Cardiac muscle cell (in vitro differentiated cells and primary cell): ENCODE results near the gene GCK. TPM values are rescaled to one million over a fixed set of nuclear protein-coding genes. Genes with fewer than 3 reads are reported as not detected.
A peak's percentile ranks its signal among the peaks of the same experiment; 100 is the strongest.

Experiments used
- DNase-seq, 2 donors: peaks; one replicate each; pipeline versions ENCODE4 v3.0.0 to v3.0.0-alpha.2; 2010 to 2017; ENCODE audit warnings: low read depth in 1 of 2, low spot score in 1 of 2
- H3K27ac ChIP-seq: fragments of 200-600 bp; sonication (generic); 2 replicates; pipeline ENCODE4 v1.5.1; 2016
- H3K27me3 ChIP-seq: fragments of 200-600 bp; sonication (generic); 2 replicates; pipeline ENCODE4 v1.6.0; 2016; ENCODE audit warnings: control low read depth
- H3K36me3 ChIP-seq: fragments of 200-600 bp; sonication (generic); 2 replicates; pipeline ENCODE4 v1.5.1; 2016; ENCODE audit warnings: control low read depth
- H3K4me1 ChIP-seq: fragments of 200-600 bp; sonication (generic); 2 replicates; pipeline ENCODE4 v1.8.1; 2017; ENCODE audit warnings: low read depth, mild to moderate bottlenecking, mixed run types
- H3K4me3 ChIP-seq: fragments of 200-600 bp; sonication (generic); 2 replicates; pipeline ENCODE4 v1.5.1; 2016; ENCODE audit warnings: mild to moderate bottlenecking
- H3K9me3 ChIP-seq: fragments of 200-600 bp; sonication (generic); 2 replicates; pipeline ENCODE4 v1.5.1; 2017; ENCODE audit warnings: low read depth, mild to moderate bottlenecking, control low read depth
- polyA plus RNA-seq: library from polyadenylated mRNA; unstranded; fragments of >200 nt; fragmentation: Nextera tagmentation; extraction: Ambion mirVana; gene quantifications from 2 replicates; pipeline ENCODE4 v1.2.1, GENCODE V29; 2016
- total RNA-seq: library from RNA; depleted of rRNA; stranded (reverse); fragments of >200 nt; gene quantifications from 2 replicates; pipeline ENCODE4 v1.2.3, GENCODE V29; 2016
- TF ChIP-seq, protein P1 (sequence below): IDR thresholded peaks from 2 replicates; pipeline ENCODE4 v1.5.1; 2012; ENCODE audit warnings: low read depth, mild to moderate bottlenecking, low read length

GCK gene
- total and polyA plus RNA-seq, 2 experiments from 2014 or later: 26.7 to 46.4 TPM

DNA sequence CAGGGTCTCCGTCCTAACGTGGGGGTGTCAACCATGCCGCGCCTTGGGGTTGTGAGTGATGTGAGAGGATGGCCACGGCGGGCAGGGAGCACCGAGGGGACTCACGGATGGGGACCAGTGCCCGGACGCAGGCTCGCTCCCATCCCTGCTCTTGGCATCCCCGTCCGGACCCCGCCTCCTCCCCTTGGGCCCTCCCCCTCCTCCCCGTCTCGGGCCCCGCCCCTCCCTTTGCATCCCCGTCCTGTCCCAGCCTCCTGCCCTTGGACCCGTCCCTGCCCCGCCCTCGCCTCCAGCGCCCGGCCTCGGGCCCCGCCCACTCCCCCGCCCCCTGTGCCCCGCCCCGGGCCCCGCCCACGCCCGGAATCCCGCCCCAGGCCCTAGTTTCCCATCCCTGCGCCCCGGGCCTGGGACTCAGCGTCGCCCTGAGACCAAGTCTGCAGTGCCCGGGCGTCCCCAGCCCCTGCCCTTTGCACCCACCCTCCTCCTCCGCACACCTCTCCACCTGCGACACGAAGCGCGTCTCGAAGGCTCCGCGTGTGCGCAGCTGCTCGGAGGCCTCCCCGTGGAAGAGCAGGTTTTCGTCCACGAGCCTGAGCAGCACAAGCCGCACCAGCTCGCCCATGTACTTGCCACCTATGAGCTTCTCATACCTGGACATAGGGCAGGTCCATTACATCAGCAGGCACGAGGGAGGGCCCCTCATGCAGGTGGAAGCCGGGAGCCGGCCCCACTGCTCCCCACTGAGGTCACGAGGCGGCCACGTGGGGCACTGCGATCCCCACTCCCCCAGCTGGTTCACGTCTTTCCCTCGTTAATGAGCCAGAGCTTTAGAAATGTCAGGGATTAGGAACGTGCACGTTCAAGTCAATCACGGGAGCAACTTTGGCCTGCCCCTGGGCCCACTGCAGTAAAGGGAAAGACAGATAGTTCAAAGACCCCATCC, 43.0 kb downstream of the GCK start:
- Histone ChIP-seq H3K9me3 (no peaks in the 10 kb centered on the region), H3K36me3 (no peaks in the 10 kb centered on the region), H3K27me3 (no peaks in the 10 kb centered on the region), H3K27ac (no peak overlapping the region), H3K4me1 (peaks cover 39% of the 10 kb centered on the region), H3K4me3 (peak overlapping the region; percentile 25)
- TF ChIP-seq, protein P1, sequence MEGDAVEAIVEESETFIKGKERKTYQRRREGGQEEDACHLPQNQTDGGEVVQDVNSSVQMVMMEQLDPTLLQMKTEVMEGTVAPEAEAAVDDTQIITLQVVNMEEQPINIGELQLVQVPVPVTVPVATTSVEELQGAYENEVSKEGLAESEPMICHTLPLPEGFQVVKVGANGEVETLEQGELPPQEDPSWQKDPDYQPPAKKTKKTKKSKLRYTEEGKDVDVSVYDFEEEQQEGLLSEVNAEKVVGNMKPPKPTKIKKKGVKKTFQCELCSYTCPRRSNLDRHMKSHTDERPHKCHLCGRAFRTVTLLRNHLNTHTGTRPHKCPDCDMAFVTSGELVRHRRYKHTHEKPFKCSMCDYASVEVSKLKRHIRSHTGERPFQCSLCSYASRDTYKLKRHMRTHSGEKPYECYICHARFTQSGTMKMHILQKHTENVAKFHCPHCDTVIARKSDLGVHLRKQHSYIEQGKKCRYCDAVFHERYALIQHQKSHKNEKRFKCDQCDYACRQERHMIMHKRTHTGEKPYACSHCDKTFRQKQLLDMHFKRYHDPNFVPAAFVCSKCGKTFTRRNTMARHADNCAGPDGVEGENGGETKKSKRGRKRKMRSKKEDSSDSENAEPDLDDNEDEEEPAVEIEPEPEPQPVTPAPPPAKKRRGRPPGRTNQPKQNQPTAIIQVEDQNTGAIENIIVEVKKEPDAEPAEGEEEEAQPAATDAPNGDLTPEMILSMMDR: no peak
- peak; percentile 85 to 91 for DNase-seq

DNA sequence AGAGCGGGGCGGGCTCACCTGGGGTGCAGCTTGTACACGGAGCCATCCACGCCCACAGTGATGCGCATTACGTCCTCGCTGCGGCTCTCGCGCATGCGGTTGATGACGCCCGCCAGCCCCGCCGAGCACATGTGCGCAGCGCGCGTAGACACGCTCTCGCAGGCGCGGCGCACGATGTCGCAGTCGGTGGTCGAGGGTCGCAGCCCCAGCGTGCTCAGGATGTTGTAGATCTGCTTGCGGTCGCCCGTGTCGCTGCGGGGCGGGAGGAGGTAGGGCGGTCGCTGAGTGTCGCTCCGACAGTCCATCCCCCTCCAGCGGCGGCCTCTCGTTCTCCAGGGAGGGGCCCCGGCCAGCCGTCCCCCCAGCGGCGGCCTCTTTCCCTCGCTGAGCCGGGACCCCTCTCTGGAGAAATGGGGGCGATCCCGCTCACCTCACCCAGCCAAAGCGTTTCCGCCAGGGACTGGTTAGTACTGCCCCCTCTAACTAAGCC, 43.7 kb downstream of the GCK start:
- Histone ChIP-seq H3K36me3 (peaks cover 2% of the 10 kb centered on the region), H3K9me3 (no peaks in the 10 kb centered on the region), H3K27me3 (no peaks in the 10 kb centered on the region), H3K4me3 (peak overlapping the region; percentile 25), H3K27ac (no peak overlapping the region), H3K4me1 (peaks cover 44% of the 10 kb centered on the region)
- TF ChIP-seq, protein P1: no peak
- DNase-seq: peak in 1 of 2 donors; percentile 51

DNA sequence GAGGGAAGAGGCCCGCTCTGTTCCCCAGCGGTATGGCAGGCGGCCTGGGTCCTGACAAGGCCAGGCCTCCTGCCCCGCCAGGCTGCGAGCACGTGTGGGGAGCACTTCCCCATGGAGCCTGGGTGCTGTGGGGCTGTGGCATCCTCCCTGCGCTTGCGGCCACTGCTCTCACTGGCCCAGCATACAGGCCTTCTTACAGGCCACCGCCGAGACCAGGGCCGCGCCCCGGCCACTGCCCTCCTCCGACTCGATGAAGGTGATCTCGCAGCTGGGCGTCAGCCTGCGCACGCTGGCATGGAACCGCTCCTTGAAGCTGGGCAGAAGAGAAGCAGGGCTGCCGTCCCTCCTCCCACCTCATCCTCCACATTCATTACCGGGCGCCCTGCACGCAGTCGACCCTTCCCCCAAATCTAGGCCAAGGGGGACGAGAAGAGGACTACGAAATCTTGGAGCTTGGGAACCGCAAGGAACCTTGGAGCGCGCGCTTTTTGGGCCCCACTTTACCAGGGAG, 44.2 kb downstream of the GCK start:
- peaks cover 44% of the 10 kb centered on the region for H3K4me1 ChIP-seq
- H3K4me3 ChIP-seq: no peak overlapping the region
- TF ChIP-seq, protein P1: no peak
- H3K27ac ChIP-seq: no peak overlapping the region
- H3K36me3 ChIP-seq: peaks cover 4% of the 10 kb centered on the region
- no peaks in the 10 kb centered on the region for H3K9me3 ChIP-seq
- no peaks in the 10 kb centered on the region for H3K27me3 ChIP-seq
- no peak for DNase-seq

DNA sequence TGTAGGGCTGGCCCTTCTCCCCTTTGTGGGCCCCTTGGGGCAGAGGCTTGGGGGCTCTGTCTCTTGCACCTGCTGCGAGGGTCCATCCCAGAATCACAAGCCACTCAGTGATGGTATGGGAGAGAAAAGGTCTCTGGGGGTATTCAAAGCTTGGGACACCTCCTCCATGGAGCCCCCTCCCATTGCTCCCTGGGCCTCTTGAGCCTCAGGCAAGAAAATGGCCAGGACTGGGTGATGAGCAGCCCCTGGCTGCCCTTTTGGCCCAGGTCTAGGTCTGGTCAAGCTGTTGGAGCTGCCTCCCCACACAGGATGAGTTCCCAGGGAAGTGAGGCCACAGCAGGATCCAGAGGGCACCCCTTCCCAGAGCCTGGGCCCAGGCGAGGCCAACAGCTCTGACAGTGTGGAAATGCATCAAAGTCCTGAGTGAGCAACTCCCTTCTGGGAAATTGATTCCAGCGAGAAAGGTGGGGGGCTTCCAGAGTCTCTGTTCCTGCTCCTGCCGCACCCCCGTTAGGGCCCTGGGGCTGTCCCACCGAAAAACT, 44.7 kb downstream of the GCK start:
- Histone ChIP-seq H3K36me3 (peaks cover 4% of the 10 kb centered on the region), H3K4me1 (peaks cover 45% of the 10 kb centered on the region), H3K27ac (no peak overlapping the region), H3K4me3 (no peak overlapping the region), H3K27me3 (no peaks in the 10 kb centered on the region), H3K9me3 (no peaks in the 10 kb centered on the region)
- no peak for DNase-seq
- TF ChIP-seq, protein P1: no peak

DNA sequence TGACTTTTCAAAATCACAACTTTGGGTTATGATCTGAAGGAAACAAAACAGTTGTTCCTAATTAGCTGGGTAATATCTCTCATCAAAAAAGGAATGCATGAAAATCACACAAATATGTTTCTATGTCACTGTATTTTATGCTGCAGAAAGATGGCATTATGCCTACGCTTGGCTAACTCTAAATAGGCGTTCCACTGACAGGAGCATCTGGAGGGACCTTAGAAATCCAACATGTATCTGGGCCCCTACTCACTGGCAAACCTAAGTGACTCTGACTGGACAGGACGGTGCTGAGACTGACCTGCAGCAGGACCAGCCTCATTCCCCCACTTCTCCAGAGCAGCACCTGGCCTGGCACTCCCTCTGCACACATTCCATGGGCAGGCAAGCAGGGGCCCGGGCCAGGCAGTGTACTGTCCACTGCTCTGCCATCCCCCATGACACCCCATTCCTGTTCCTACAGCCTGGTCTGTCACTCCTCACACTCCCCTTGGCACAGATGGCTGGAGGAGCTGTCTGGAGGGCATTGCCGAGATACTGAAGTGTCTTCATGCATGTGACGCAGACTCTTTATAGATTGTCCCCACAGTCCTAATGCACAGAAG, 45.5 kb downstream of the GCK start:
- TF ChIP-seq, protein P1: no peak
- no peak for DNase-seq
- Histone ChIP-seq H3K27me3 (no peaks in the 10 kb centered on the region), H3K4me3 (no peak overlapping the region), H3K27ac (peak overlapping the region; percentile 36), H3K4me1 (peaks cover 45% of the 10 kb centered on the region), H3K9me3 (no peaks in the 10 kb centered on the region), H3K36me3 (peaks cover 10% of the 10 kb centered on the region)
